ENCODE measurements around the gene SYT3.

SYT3 gene

DNA sequence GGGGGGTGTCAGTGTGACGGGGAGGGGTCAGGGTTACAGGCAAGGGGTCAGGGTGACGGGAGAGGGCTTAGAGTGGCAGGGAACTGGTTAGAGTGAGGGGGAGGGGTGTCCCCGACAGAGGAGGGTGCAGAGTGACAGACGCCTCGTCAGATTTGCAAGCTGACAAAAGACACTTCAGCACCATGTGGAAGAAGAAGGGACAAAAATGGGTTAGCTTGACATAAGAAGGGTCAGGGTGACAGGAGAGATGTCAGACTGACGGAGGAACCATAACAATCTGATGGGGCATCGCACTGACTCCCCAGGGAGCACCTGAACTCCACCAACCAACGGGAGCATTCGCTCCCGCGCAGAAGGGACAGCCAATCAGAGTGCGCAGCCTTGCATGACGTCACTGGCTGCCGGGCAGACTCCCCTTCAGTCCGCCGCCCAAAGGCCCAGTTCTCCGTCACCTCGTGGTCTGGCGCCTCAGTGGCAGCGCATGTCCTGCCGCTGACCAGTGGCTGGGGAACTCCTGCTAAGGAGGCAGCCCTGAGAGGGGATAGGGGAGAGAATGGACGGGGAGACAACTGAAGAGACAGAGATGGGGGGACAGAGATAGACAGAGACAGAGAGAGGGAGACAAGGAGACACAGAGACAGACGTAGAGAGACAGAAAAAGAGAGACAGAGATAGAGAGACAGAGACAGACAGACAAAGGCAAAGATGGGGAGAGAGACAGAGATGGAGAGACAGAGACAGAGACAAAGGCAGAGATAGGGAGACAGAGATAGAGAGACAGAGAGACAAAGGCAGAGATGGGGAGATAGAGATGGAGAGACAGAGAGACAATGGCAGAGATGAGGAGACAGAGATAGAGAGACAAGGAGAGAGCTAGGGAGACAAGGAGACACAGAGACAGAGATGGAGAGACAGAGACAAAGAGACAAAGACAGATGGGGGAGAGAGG, 39.8 kb upstream of the SYT3 start (continued):
- TF ChIP-seq, protein P1, sequence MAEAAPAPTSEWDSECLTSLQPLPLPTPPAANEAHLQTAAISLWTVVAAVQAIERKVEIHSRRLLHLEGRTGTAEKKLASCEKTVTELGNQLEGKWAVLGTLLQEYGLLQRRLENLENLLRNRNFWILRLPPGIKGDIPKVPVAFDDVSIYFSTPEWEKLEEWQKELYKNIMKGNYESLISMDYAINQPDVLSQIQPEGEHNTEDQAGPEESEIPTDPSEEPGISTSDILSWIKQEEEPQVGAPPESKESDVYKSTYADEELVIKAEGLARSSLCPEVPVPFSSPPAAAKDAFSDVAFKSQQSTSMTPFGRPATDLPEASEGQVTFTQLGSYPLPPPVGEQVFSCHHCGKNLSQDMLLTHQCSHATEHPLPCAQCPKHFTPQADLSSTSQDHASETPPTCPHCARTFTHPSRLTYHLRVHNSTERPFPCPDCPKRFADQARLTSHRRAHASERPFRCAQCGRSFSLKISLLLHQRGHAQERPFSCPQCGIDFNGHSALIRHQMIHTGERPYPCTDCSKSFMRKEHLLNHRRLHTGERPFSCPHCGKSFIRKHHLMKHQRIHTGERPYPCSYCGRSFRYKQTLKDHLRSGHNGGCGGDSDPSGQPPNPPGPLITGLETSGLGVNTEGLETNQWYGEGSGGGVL (tag by site-specific recombination; IDR thresholded peaks at IDR 0.05) = peak; percentile 48; the same call in 1 of the 2 replicates
- TF ChIP-seq ZNF544 (tag by site-specific recombination; IDR thresholded peaks at IDR 0.05) (peak; percentile 73; the same call in 1 of the 2 replicates), KLF16 (tag by site-specific recombination; IDR thresholded peaks at IDR 0.05) (peak; percentile 31; the same call in 1 of the 2 replicates), ZNF175 (tag by site-specific recombination; IDR thresholded peaks at IDR 0.05) (0 out of 2 replicates have a peak, but pooled peaks have one; percentile 56), ZNF621 (tag by site-specific recombination; IDR thresholded peaks at IDR 0.05) (no peak), ZNF366 (tag by site-specific recombination; conservative IDR thresholded peaks at IDR 0.05) (peak; percentile 79), ZNF23 (tag by site-specific recombination; IDR thresholded peaks at IDR 0.05; ENCODE audit: borderline replicate concordance) (peak; percentile 13; the same call in 1 of the 2 replicates), GLIS2 (tag by site-specific recombination; IDR thresholded peaks at IDR 0.05) (peak; percentile 44), ZNF311 (tag by site-specific recombination; IDR thresholded peaks at IDR 0.05; ENCODE audit: borderline replicate concordance) (0 out of 2 replicates have a peak, but pooled peaks have one; percentile 83), ZFP69B (tag by site-specific recombination; IDR thresholded peaks at IDR 0.05) (0 out of 2 replicates have a peak, but pooled peaks have one; percentile 9)
- TF ChIP-seq, protein P2, sequence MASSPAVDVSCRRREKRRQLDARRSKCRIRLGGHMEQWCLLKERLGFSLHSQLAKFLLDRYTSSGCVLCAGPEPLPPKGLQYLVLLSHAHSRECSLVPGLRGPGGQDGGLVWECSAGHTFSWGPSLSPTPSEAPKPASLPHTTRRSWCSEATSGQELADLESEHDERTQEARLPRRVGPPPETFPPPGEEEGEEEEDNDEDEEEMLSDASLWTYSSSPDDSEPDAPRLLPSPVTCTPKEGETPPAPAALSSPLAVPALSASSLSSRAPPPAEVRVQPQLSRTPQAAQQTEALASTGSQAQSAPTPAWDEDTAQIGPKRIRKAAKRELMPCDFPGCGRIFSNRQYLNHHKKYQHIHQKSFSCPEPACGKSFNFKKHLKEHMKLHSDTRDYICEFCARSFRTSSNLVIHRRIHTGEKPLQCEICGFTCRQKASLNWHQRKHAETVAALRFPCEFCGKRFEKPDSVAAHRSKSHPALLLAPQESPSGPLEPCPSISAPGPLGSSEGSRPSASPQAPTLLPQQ (tag by site-specific recombination; IDR thresholded peaks at IDR 0.05) = peak; percentile 61
- TF ChIP-seq, protein P3, sequence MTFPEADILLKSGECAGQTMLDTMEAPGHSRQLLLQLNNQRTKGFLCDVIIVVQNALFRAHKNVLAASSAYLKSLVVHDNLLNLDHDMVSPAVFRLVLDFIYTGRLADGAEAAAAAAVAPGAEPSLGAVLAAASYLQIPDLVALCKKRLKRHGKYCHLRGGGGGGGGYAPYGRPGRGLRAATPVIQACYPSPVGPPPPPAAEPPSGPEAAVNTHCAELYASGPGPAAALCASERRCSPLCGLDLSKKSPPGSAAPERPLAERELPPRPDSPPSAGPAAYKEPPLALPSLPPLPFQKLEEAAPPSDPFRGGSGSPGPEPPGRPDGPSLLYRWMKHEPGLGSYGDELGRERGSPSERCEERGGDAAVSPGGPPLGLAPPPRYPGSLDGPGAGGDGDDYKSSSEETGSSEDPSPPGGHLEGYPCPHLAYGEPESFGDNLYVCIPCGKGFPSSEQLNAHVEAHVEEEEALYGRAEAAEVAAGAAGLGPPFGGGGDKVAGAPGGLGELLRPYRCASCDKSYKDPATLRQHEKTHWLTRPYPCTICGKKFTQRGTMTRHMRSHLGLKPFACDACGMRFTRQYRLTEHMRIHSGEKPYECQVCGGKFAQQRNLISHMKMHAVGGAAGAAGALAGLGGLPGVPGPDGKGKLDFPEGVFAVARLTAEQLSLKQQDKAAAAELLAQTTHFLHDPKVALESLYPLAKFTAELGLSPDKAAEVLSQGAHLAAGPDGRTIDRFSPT (tag by site-specific recombination; IDR thresholded peaks at IDR 0.05) = peak; percentile 65; the same call in 1 of the 2 replicates

DNA sequence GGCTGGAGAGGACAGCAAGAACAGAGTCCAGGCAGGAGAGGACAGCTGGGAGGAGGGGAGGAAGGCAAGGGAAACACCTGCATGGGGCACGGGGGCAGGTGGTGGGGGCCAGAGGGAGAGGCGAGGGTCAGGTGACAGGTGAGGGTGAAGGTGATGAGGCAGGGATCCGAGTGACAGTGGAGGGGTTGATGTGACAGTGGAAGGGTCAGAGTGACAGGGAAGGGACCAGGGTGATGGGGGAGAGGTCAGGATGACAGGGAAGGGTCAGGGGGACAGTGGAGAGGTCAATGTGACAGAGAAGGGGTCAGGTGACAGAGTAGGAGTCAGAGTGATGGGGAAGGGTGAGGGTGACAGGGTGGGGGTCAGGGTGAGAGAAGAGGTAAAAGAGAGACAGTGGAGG, 38.6 kb upstream of the SYT3 start:
- no peak overlapping the region for H3K4me3 ChIP-seq (ENCODE audit: low read depth, low read length)
- H3K4me1 ChIP-seq (ENCODE audit: control insufficient read depth, insufficient read depth, low read length) = no peaks in the 10 kb centered on the region
- ChIA-PET CTCF (no interaction called here), POLR2A (no interaction called here)
- no peaks in the 10 kb centered on the region for H3K9me3 ChIP-seq (ENCODE audit: control insufficient read depth, insufficient read depth, low read depth, low read length)
- H3K36me3 ChIP-seq (ENCODE audit: control insufficient read depth in 2 of 2, insufficient read depth in 1 of 2, low read length in 2 of 2) = no peaks in the 10 kb centered on the region; a peak in 1 of 3 replicates
- H3K27ac ChIP-seq (ENCODE audit: extremely low read depth, low read depth, low read length) = no peak overlapping the region
- no peak for TF ChIP-seq ZNF664 (tag by site-specific recombination; IDR thresholded peaks at IDR 0.05)
- no peak for TF ChIP-seq ZNF791 (tag by site-specific recombination; IDR thresholded peaks at IDR 0.05)
- TF ChIP-seq ZNF48 (tag by site-specific recombination; IDR thresholded peaks at IDR 0.05) = no peak
- TF ChIP-seq, protein P3 (tag by site-specific recombination; IDR thresholded peaks at IDR 0.05) = no peak
- TF ChIP-seq BCL11B (tag by site-specific recombination; IDR thresholded peaks at IDR 0.05; ENCODE audit: low read depth) = peak; percentile 96
- no peak for TF ChIP-seq GLIS1 (tag by site-specific recombination; IDR thresholded peaks at IDR 0.05)
- no peak for TF ChIP-seq ZNF544 (tag by site-specific recombination; IDR thresholded peaks at IDR 0.05)
- TF ChIP-seq PRDM1 (tag by site-specific recombination; IDR thresholded peaks at IDR 0.05) = peak; percentile 60; the same call in 1 of the 2 replicates
- no peak for TF ChIP-seq TRIM28 (IDR thresholded peaks at IDR 0.05; ENCODE audit: borderline replicate concordance, low read length)
- TF ChIP-seq MYNN (tag by site-specific recombination; IDR thresholded peaks at IDR 0.05; ENCODE audit: borderline replicate concordance) = no peak
- no peak for TF ChIP-seq KLF16 (tag by site-specific recombination; IDR thresholded peaks at IDR 0.05)
- TF ChIP-seq ZSCAN30 (tag by site-specific recombination; IDR thresholded peaks at IDR 0.05) = no peak
- no peak for TF ChIP-seq ZNF701 (tag by site-specific recombination; IDR thresholded peaks at IDR 0.05)
- TF ChIP-seq ZNF561 (tag by site-specific recombination; IDR thresholded peaks at IDR 0.05; ENCODE audit: borderline replicate concordance) = no peak
- no peak for TF ChIP-seq FEZF1 (tag by site-specific recombination; IDR thresholded peaks at IDR 0.05)

Data from HEK293 (cell line).